PC-9 (cell line): ENCODE data around the gene B3GLCT. TPM values are rescaled to one million over a fixed set of nuclear protein-coding genes. Genes with fewer than 3 reads are reported as not detected.

Source experiments
- BruUV-seq: library from RNA; stranded (reverse); fragments of 400-500 nt; replicated peaks from 2 replicates; lab custom pipeline; 2021; lab: Mats Ljungman, UMichigan
- CTCF ChIA-PET: fragments of 300-600 bp; sonication (Branson Sonifier 250); formaldehyde crosslinking; loops from one replicate; lab custom pipeline; 2022; ENCODE audit warnings: antibody characterized with exemption; lab: Charles Lee
- POLR2A ChIA-PET: fragments of 300-600 bp; sonication (Branson Sonifier 250); formaldehyde crosslinking; loops from one replicate; lab custom pipeline; 2022; ENCODE audit warnings: antibody characterized with exemption; ENCODE audit not compliant: unreplicated experiment; lab: Charles Lee
- DNase-seq, 2 experiments: peaks; one replicate each; pipeline versions ENCODE4 v3.0.0 to v3.0.0-alpha.2; 2015 to 2022; ENCODE audit warnings: mixed read lengths in 1 of 2
- H2AFZ ChIP-seq: fragments of 200-600 bp; sonication (generic); 2 replicates; pipeline ENCODE4 v1.8.1; 2017; ENCODE audit warnings: antibody characterized with exemption
- H3F3A ChIP-seq: fragments of 200-600 bp; sonication (generic); 2 replicates; pipeline ENCODE4 v1.8.1; 2017; ENCODE audit warnings: antibody characterized with exemption, mild to moderate bottlenecking, low read depth; ENCODE audit not compliant: insufficient read depth
- H3K27ac ChIP-seq: fragments of 200-600 bp; sonication (generic); 2 replicates; pipeline ENCODE4 v1.6.1; 2016; ENCODE audit warnings: mixed run types
- H3K27me3 ChIP-seq: fragments of 200-600 bp; sonication (generic); 2 replicates; pipeline ENCODE4 v1.6.1; 2016; ENCODE audit warnings: low read depth, mixed run types; ENCODE audit not compliant: insufficient read depth
- H3K36me3 ChIP-seq: fragments of 200-600 bp; sonication (generic); 2 replicates; pipeline ENCODE4 v1.6.1; 2016; ENCODE audit warnings: low read depth, mixed run types
- H3K4me1 ChIP-seq: fragments of 200-600 bp; sonication (generic); replicated peaks from 2 replicates; pipeline ENCODE4 v1.6.1; 2016; ENCODE audit warnings: mixed run types; ENCODE audit not compliant: insufficient read depth
- H3K4me2 ChIP-seq: fragments of 200-600 bp; sonication (generic); 2 replicates; pipeline ENCODE4 v1.6.1; 2017; ENCODE audit warnings: mixed run types
- H3K4me3 ChIP-seq: fragments of 200-600 bp; sonication (generic); 2 replicates; pipeline ENCODE4 v1.6.1; 2016; ENCODE audit warnings: mixed run types
- H3K79me2 ChIP-seq: fragments of 200-600 bp; sonication (generic); 2 replicates; pipeline ENCODE4 v1.6.1; 2017; ENCODE audit warnings: low read depth, mixed run types
- H3K9me2 ChIP-seq: fragments of 200-600 bp; sonication (generic); 2 replicates; pipeline ENCODE4 v1.8.1; 2017; ENCODE audit warnings: mild to moderate bottlenecking; ENCODE audit not compliant: insufficient read depth
- H3K9me3 ChIP-seq: fragments of 200-600 bp; sonication (generic); 2 replicates; pipeline ENCODE4 v1.8.1; 2016; ENCODE audit warnings: low read depth; ENCODE audit not compliant: insufficient read depth
- H4K20me1 ChIP-seq: fragments of 200-600 bp; sonication (generic); 2 replicates; pipeline ENCODE4 v1.8.1; 2017; ENCODE audit not compliant: insufficient read depth
- CTCF ChIP-seq: fragments of 200-600 bp; sonication (generic); conservative IDR thresholded peaks from 2 replicates; pipeline ENCODE4 v1.6.1; 2017; ENCODE audit warnings: mixed run types, antibody characterized with exemption, mild to moderate bottlenecking, moderate library complexity
- EZH2 ChIP-seq: fragments of 200-600 bp; sonication (generic); IDR thresholded peaks from 2 replicates; pipeline ENCODE4 v1.8.0; 2017; ENCODE audit warnings: antibody characterized with exemption, low read depth
- intact Hi-C: fragments of 100-400 bp; cut with micrococcal nuclease; formaldehyde crosslinking; loops from one replicate; pipeline ENCODE4 v1.10.0; 2022; ENCODE audit not compliant: unreplicated experiment
- total RNA-seq: library from RNA; stranded (reverse); gene quantifications from 2 replicates; pipeline ENCODE4 v1.2.3, GENCODE V29; 2021

Gene B3GLCT
- total RNA-seq, 1 experiment from 2014 or later: 5.4 TPM

- no peaks in the 10 kb centered on the region for H3K27me3 ChIP-seq
- intact Hi-C loops: no loop called here
- POLR2A ChIA-PET: no interaction called here
- no peak overlapping the region for H3K4me3 ChIP-seq
- TF ChIP-seq CTCF: no peak
- no peak for TF ChIP-seq EZH2
- no peak overlapping the region for H3K27ac ChIP-seq
- H4K20me1 ChIP-seq: no peaks in the 10 kb centered on the region
- no peaks in the 10 kb centered on the region for H3K79me2 ChIP-seq
- no peak overlapping the region for H3K4me2 ChIP-seq
- no peaks in the 10 kb centered on the region for H3F3A ChIP-seq
- H2AFZ ChIP-seq: no peak overlapping the region
- BruUV-seq: no TSS peak
- H3K36me3 ChIP-seq: no peaks in the 10 kb centered on the region
- H3K9me3 ChIP-seq: no peaks in the 10 kb centered on the region
- H3K4me1 ChIP-seq: no peaks in the 10 kb centered on the region
- CTCF ChIA-PET: no interaction called here
- no peaks in the 10 kb centered on the region for H3K9me2 ChIP-seq
- DNase-seq: no peak
These were observed 83.1 kb downstream of the B3GLCT start for GRCh38 chr13:31282741-31283455.

GRCh38 chr13:31286930-31287329 lies 87.2 kb downstream of the B3GLCT start:
- POLR2A ChIA-PET: no interaction called here
- TF ChIP-seq EZH2: no peak
- intact Hi-C loops: no loop called here
- CTCF ChIA-PET: no interaction called here
- no peak for DNase-seq
- Histone ChIP-seq H3K4me2 (no peak overlapping the region), H3K27ac (no peak overlapping the region), H3K9me3 (0 out of 2 replicates have a peak, but pooled peaks cover 6% of the 10 kb centered on the region), H3K36me3 (no peaks in the 10 kb centered on the region), H3K9me2 (no peaks in the 10 kb centered on the region), H3K79me2 (no peaks in the 10 kb centered on the region), H2AFZ (no peak overlapping the region), H4K20me1 (no peaks in the 10 kb centered on the region), H3K27me3 (no peaks in the 10 kb centered on the region), H3K4me3 (no peak overlapping the region), H3F3A (no peaks in the 10 kb centered on the region), H3K4me1 (no peaks in the 10 kb centered on the region)
- BruUV-seq: no TSS peak

GRCh38 chr13:31301119-31301518 lies 101.3 kb downstream of the B3GLCT start:
- Histone ChIP-seq H3K27me3 (no peaks in the 10 kb centered on the region), H2AFZ (no peak overlapping the region), H3K36me3 (no peaks in the 10 kb centered on the region), H3F3A (no peaks in the 10 kb centered on the region), H4K20me1 (no peaks in the 10 kb centered on the region), H3K4me1 (no peaks in the 10 kb centered on the region), H3K27ac (no peak overlapping the region), H3K79me2 (no peaks in the 10 kb centered on the region), H3K9me3 (no peaks in the 10 kb centered on the region), H3K4me3 (no peak overlapping the region), H3K4me2 (no peak overlapping the region), H3K9me2 (no peaks in the 10 kb centered on the region)
- TF ChIP-seq EZH2: no peak
- no peak for TF ChIP-seq CTCF
- DNase-seq: no peak
- intact Hi-C loops: no loop called here
- ChIA-PET CTCF (no interaction called here), POLR2A (no interaction called here)
- BruUV-seq: no TSS peak
